ENCODE data around the gene KLK14.

KLK14 gene

GRCh38 chr19:51065221-51065960 is 17.3 kb downstream of the KLK14 start:
- Histone ChIP-seq H3K4me3 (ENCODE audit: insufficient read depth, low read length, poor library complexity, severe bottlenecking) (no peak overlapping the region), H3K9me2 (replicated peaks; ENCODE audit: insufficient read depth, low read length) (no peaks in the 10 kb centered on the region), H3K79me2 (ENCODE audit: insufficient read depth, low read length) (no peaks in the 10 kb centered on the region), H3K4me2 (ENCODE audit: low read depth, low read length, poor library complexity, severe bottlenecking) (no peak overlapping the region), H3K36me3 (ENCODE audit: low read length) (no peaks in the 10 kb centered on the region), H3F3A (ENCODE audit: insufficient read depth) (no peaks in the 10 kb centered on the region), H4K20me1 (ENCODE audit: low read depth, low read length) (no peaks in the 10 kb centered on the region), H3K9me3 (ENCODE audit: insufficient read depth, low read length) (no peaks in the 10 kb centered on the region), H3K27ac (ENCODE audit: low read depth, low read length) (no peak overlapping the region), H2AFZ (ENCODE audit: low read depth, low read length, severe bottlenecking) (no peak overlapping the region), H3K27me3 (ENCODE audit: low read length) (no peaks in the 10 kb centered on the region), H3K9ac (ENCODE audit: low read length) (no peak overlapping the region)
- no peak for TF ChIP-seq EZH2phosphoT487 (conservative IDR thresholded peaks at IDR 0.05; ENCODE audit: low read length)
- TF ChIP-seq, protein P1, sequence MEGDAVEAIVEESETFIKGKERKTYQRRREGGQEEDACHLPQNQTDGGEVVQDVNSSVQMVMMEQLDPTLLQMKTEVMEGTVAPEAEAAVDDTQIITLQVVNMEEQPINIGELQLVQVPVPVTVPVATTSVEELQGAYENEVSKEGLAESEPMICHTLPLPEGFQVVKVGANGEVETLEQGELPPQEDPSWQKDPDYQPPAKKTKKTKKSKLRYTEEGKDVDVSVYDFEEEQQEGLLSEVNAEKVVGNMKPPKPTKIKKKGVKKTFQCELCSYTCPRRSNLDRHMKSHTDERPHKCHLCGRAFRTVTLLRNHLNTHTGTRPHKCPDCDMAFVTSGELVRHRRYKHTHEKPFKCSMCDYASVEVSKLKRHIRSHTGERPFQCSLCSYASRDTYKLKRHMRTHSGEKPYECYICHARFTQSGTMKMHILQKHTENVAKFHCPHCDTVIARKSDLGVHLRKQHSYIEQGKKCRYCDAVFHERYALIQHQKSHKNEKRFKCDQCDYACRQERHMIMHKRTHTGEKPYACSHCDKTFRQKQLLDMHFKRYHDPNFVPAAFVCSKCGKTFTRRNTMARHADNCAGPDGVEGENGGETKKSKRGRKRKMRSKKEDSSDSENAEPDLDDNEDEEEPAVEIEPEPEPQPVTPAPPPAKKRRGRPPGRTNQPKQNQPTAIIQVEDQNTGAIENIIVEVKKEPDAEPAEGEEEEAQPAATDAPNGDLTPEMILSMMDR (IDR thresholded peaks at IDR 0.05; ENCODE audit: insufficient read depth, low read length, poor library complexity, severe bottlenecking), result no peak

- Histone ChIP-seq H3K27ac (ENCODE audit: low read depth, low read length) (no peak within 1 kb of the TSS), H3K4me2 (ENCODE audit: low read depth, low read length, poor library complexity, severe bottlenecking) (no peak within 1 kb of the TSS)
These were observed 18.0 kb downstream of the KLK14 start, which contains the start of gene KLK13 for GRCh38 chr19:51064534-51065220. Gene KLK13, minus strand, starts transcription at chr19:51065092. Its CDS starts 25 bp downstream, at chr19:51065067.

DNA sequence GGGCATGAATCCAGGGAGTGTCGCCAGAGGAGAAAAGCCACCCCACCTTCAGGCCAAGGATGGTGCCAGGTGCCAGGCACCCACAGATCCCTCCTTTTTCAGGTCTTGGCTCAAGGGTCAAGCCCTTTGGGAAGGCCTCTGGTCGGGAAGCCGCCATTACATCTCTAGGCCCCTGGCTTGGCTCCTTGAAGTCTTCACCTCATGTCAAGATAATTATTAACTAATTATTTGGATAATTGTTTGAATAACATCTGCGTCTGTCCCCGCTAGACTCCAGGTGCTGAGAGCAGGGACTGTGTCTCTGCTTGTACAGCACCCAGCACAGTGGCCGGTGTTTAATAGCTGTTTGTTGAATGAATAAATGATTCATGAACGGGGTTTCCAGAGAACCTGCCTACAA is 19.0 kb downstream of the KLK14 start:
- TF ChIP-seq, protein P1 (IDR thresholded peaks at IDR 0.05; ENCODE audit: insufficient read depth, low read length, poor library complexity, severe bottlenecking), result no peak
- TF ChIP-seq EZH2phosphoT487 (conservative IDR thresholded peaks at IDR 0.05; ENCODE audit: low read length), result no peak
- Histone ChIP-seq H2AFZ (ENCODE audit: low read depth, low read length, severe bottlenecking) (no peak overlapping the region), H3K9me2 (replicated peaks; ENCODE audit: insufficient read depth, low read length) (no peaks in the 10 kb centered on the region), H4K20me1 (ENCODE audit: low read depth, low read length) (no peaks in the 10 kb centered on the region), H3K9ac (ENCODE audit: low read length) (no peak overlapping the region), H3K36me3 (ENCODE audit: low read length) (no peaks in the 10 kb centered on the region), H3K27ac (ENCODE audit: low read depth, low read length) (no peak overlapping the region), H3K4me3 (ENCODE audit: insufficient read depth, low read length, poor library complexity, severe bottlenecking) (no peak overlapping the region), H3K27me3 (ENCODE audit: low read length) (no peaks in the 10 kb centered on the region), H3K9me3 (ENCODE audit: insufficient read depth, low read length) (no peaks in the 10 kb centered on the region), H3F3A (ENCODE audit: insufficient read depth) (no peaks in the 10 kb centered on the region), H3K79me2 (ENCODE audit: insufficient read depth, low read length) (no peaks in the 10 kb centered on the region), H3K4me2 (ENCODE audit: low read depth, low read length, poor library complexity, severe bottlenecking) (no peak overlapping the region)

More at GRCh38 chr19:51064534-51065220, 18.0 kb downstream of the KLK14 start, which contains the start of gene KLK13:
- Histone ChIP-seq H3K9me2 (replicated peaks; ENCODE audit: insufficient read depth, low read length) (no peaks in the 10 kb centered on the region), H2AFZ (ENCODE audit: low read depth, low read length, severe bottlenecking) (no peak within 1 kb of the TSS), H4K20me1 (ENCODE audit: low read depth, low read length) (no peaks in the 10 kb centered on the region), H3K79me2 (ENCODE audit: insufficient read depth, low read length) (no peaks in the 10 kb centered on the region), H3K9ac (ENCODE audit: low read length) (no peak within 1 kb of the TSS), H3K9me3 (ENCODE audit: insufficient read depth, low read length) (no peaks in the 10 kb centered on the region), H3K27me3 (ENCODE audit: low read length) (no peaks in the 10 kb centered on the region), H3F3A (ENCODE audit: insufficient read depth) (no peaks in the 10 kb centered on the region), H3K4me3 (ENCODE audit: insufficient read depth, low read length, poor library complexity, severe bottlenecking) (no peak within 1 kb of the TSS), H3K36me3 (ENCODE audit: low read length) (no peaks in the 10 kb centered on the region)
- TF ChIP-seq, protein P1 (IDR thresholded peaks at IDR 0.05; ENCODE audit: insufficient read depth, low read length, poor library complexity, severe bottlenecking), result no peak
- TF ChIP-seq EZH2phosphoT487 (conservative IDR thresholded peaks at IDR 0.05; ENCODE audit: low read length), result no peak
